NCI-H2196 (cell line): ENCODE results near the gene FBXO34.

ENCODE experiments used
- DNase-seq: peaks from one replicate; lab custom pipeline; 2025; ENCODE audit not compliant: unreplicated experiment; lab: John Stamatoyannopoulos, UW

The FBXO34 gene, protein sequence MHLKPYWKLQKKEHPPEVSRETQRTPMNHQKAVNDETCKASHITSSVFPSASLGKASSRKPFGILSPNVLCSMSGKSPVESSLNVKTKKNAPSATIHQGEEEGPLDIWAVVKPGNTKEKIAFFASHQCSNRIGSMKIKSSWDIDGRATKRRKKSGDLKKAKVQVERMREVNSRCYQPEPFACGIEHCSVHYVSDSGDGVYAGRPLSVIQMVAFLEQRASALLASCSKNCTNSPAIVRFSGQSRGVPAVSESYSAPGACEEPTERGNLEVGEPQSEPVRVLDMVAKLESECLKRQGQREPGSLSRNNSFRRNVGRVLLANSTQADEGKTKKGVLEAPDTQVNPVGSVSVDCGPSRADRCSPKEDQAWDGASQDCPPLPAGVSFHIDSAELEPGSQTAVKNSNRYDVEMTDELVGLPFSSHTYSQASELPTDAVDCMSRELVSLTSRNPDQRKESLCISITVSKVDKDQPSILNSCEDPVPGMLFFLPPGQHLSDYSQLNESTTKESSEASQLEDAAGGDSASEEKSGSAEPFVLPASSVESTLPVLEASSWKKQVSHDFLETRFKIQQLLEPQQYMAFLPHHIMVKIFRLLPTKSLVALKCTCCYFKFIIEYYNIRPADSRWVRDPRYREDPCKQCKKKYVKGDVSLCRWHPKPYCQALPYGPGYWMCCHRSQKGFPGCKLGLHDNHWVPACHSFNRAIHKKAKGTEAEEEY

DNA sequence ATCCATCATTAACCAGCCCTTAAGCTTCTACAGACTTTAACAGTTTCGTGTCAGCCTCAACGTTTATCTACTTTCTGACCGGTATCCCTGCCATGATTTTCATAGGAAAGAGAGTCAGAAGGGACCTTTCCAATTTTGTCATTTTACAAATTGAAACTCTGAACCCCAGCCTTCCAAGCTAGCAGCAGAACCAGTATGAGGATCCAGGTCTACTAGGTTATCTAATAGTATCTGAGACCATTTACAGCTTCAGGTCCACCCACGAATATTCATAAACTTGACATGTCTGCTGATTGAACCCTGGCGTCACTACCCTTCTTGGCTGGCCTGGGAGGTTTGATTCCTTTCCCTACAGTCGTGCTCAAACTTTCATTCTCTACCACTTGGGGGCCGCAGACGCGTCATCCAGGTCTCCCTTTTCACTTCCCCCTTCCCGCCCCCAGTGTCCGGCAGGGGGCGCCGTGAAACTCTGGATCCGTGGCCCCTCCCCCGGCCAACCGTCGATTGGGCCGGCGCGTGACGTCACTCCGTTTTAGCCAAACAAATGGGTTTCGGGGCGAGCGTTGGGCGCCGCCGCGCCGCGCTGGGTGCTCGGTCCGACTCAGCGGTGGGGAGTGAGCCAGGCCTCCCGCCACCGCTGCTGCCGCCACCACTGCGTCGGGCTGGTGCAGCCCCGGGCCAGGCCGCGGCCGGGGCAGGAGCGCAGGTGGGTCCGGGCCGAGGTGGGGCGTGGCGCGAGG is at the start of gene FBXO34:
Gene FBXO34, plus strand, starts transcription at position 590 of the 740 bp plus-strand sequence. CDS start 78,970 bp downstream, outside the sequence.
- DNase-seq: peak; percentile 99

DNA sequence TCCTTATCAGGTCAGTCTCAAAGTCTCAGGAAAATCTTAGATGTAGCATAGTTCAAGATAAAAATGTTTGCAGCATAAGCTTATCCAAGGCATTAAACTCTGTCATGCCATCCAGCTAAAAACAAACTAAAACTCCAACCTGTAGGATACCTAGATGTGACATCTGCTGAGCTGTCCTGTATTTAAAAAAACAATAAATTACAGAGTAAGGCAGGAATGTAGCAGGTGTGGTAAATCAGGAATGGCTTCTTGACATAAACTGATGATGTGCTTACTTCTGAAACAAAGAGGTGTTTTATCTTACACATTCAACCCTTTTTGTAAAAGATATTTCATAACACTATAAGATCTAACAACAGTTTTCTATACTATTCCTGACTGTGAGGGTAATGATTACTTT is 49.3 kb upstream of the FBXO34 start:
- no peak for DNase-seq

DNA sequence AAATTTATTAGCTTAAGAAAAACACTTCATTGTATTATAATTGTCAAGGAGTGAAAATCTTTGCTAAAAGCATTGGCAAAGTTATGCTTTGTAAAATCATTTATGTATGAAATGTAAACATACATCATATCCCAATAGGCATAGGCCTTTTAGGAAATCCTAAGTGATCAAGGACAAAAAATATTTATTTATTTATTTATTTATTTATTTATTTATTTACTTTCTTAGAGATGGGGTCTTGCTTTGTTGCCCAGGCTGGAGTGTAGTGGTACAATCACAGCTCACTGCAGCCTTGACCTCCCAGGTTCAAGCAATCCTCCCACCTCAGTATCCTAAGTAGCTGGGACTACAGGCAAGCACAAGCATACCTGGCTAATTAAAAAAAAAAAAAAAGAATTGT is 47.9 kb upstream of the FBXO34 start:
- no peak for DNase-seq

DNA sequence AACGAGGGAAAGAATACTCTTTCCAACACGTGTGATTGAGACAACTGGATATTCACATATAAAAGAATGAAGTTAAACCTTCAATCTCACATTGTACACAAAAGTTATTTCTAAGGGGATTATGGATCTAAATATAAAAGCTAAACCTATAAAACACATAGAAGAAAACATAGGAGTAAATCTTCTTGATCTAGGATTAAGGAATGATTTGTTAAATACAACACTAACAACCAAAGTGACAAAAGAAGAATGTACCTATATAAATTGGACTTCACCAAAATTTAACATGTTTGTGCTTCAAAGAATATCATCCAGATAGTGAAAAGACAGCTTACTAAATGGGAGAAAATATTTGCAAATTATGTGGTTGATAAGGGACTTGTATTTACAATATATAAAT is 43.0 kb upstream of the FBXO34 start:
- no peak for DNase-seq

DNA sequence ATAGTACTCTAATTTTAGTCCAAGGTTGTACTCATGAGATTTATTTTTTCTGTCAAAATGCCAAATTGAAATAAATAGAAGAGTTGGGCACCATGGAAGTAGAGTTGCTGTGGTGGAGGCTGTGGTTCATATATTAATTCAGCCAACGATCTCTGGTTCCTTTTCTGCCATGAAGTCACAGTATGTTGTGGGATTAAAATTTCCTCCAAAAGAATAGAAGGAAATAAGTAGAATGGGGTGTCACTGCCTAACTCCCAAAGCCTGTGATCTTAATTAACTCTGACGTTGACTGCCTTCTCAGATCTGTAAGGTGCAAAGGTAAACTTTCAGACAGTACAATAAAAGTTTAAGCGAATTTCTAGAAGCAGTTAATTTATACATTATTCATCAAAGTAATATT is 37.6 kb upstream of the FBXO34 start:
- DNase-seq: no peak

DNA sequence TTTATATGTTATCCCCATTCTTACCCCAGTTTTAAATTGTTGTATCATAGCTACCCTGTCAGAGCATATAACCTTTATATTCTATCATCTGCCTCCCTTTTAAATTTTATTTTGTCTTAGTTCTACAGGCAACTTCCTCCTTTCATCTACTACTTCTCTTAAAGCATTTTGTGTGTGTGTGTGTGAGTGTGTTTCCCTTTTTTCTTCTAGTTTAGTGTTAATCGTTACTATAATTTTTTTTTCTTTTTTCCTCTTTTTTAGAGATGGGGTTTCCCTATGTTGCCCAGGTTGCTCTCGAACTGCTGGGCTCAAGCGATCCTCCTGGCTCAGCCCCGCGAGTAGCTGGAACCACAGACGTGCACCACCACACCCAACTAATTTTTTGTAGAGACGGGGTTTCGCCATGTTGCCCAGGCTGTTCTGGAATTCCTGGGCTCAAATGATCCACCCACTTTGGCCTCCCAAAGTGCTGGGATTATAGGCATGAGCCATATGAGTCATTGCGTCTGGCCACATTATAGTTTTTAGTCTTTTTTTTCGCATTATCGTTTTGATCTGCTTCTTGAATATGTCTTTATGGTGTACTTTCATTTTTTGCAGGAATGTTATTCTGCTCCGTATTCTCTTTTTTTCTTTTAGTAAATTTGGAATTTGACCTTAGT is 33.1 kb upstream of the FBXO34 start:
- DNase-seq: no peak

DNA sequence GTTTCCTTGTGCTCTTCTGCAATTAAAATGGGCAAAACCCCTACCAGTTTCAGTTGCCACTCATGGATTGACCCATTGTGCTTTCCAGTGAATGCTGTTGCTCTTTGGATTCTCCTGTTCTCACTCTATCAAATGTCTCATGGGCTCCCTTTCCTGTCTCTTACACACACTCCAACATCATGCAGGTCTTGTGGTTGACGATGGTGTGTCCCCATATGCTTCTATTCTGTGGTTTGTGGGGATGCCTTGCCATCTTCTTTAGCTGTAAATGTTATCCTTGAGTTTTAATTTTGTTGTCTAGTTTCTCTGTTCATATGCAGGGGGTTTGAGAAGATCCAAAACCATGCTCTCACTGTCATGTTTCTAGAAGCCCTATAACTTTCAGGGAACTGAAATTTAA is 31.9 kb upstream of the FBXO34 start:
- no peak for DNase-seq

DNA sequence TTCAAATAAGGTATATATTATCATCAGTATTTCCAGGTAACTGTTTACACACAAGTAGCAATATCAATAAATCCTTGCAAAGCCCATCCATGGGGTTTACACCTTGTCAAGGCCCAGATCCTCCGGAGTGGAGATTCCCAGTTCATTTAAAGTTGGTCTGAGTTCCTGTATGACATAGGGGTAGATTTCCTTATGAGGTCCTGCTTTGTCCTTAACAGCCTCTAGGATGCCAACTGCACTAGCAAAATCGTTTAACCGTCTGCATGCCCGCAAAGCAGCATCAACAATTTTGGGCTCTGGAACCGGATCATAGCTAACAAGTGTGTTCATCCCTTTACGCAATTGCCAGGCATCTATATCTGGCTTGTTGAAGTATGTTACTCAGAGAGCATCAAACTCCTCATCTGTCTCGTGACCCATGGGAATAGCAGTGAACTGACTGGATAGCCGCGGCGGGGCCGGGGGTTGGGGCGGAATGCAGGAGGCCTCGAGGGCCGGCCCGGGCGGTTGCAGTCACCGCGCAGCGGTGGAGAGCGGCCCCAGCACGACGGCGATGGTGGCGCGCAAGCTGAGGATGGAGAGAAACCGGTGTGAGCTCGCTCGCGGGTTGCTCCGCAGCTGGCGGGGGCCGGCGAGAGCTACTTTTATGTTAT is 30.6 kb upstream of the FBXO34 start:
- DNase-seq: no peak

DNA sequence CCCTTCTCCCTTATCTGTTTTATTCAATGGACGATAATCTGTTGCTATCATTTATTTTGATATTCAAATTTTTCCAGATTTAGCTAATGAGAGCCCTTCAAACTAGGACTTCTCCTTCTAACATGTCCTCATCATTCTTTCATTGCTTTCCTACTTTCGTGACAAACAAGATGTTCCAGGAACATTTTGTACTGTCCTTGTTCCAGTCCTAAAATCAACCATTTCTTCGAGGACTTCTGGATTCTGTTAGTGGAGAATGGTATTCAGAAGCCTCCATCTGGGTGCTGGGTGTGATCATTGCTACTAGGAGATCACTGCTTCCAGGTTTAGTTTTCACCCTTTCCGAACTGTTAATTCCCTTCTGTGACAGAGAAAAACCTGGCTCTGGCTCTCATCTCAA is 29.5 kb upstream of the FBXO34 start:
- DNase-seq: no peak

DNA sequence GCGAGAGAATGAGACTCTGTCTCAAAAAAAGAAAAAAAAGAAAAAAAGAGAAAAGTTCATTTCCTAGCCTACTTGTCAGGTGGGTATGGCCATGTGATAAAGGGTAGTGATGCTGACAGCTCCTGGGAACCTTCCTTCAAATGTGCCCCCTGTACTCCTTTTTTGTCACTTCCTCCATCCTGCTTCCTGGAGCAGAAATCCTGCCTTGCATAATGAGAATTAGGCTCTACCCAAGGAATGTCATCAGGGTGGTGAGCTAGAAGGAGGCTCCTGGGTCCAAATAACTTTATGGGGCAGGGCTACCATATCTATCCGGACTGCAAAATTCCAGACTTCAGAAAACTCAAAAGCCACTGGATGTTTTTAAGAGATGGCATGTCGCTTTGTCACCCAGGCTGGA is 27.8 kb upstream of the FBXO34 start:
- DNase-seq: no peak

DNA sequence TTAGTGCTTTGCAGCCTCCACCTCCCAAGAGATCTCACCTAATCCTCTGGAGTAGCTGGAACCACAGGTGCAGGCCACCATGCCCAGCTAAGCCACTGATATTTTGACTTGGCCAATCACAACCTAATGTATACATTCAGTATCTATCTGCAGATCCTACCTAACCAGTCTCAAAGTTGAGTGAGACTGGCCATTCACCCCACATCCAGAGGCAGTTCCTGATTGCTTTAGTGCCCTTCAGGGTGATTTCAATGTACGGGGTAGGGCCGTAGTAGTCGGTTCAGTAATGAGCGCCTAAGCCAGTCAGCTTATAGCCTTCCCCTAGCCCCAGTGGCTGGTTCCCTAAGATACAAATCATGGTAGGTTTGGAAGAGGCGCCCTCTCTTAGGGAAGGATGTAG is 27.4 kb upstream of the FBXO34 start:
- DNase-seq: no peak

DNA sequence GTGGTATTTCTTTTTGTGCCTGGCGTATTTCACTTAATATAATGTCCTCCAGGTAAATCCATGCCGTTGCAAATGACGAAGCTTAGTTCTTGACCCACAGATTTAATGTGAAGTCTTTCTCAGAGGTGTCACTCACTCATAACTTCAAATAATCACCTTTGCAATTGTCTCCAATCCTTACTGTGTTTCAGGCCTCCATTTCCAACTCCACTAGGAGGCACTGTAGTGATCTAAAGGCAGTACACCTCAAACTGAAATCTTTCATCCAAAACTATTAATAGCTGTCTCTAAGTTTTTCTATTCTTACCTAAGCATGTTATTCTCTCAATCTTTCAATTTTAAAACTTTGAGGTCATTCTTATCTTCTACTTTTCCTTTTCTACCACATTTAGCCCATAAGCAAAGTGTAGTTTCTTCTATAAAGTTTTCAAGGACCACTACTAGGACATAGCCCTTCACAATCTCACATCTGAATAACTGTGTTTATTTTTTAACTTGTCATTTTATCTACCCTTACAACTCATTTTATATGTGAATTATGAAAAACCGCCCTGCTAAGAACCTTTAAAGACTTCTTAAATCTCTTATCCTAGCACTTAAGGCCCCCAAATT is 25.5 kb upstream of the FBXO34 start:
- peak; percentile 9 for DNase-seq

DNA sequence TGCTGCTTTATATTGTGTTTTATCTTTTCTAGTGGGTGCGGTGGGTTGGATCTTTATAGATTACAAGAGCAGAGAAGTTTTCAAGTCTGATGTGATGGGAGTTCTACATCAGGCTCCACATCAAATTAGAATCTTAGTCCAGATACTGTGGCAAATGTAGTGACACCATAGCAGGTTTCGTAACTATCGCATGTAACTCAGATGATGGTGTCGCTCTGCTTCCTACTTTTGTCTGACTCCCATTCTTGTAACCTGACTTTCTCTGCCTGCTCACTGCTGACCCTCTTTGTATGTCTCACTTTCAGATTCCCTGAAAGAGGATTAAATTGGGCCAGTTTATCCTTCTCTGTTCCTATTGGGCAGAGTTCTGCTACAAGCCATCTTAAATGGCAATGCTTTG is 22.8 kb upstream of the FBXO34 start:
- no peak for DNase-seq

DNA sequence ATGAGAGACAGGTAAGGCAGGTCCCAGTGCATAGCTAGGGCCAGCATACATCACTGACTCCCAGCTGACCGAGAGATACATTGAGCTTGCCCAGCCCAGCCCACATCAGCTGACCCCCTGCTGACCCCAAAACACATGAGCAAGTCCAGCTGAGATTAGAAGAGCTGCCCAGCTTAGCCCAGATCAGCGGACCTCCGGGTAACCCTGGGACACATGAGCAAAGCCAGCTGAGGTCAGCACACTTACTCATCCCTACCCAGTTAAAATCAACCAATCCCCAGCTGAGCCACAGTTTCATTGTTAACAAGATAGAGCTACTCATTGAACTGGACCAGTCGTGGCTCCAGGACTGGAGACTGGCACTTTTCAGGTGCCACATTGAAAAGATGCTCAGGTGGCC is 21.8 kb upstream of the FBXO34 start:
- DNase-seq: no peak

DNA sequence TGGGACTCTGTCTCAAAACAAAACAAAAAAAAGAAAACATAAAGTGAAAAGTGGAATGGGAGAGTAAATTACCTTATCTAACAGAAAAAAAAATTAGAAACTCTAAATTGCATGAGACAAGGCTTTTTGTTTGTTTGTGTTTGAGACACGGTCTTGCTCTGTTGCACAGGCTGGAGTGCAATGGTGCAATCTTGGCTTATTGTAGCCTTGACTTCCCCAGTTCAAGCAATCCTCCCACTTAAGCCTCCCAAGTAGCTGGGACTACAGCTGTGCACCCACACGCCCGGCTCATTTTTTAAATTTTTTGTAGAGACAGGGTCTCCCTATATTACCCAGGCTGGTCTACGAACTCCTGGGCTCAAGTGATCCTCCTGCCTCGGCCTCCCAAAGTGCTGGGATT is 17.9 kb upstream of the FBXO34 start:
- no peak for DNase-seq

DNA sequence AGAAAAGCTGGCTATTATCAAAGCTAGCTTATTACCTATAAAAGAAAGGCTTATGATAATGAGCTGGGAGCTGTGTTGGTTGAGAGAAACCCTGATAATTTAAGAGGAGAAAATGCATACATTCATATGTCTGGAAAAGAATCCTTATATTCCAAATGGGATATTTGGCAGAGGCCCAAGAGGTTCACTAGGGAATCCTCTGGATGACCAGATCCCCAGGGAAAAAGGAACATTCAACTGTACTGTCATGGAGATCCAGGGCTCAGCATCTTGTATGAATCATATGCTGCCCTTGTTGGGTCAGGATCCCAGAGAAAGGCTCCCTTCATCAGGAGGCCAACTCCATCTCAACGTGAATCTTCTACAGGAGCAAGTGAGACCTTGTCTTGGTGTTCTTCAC is 16.6 kb upstream of the FBXO34 start:
- no peak for DNase-seq

DNA sequence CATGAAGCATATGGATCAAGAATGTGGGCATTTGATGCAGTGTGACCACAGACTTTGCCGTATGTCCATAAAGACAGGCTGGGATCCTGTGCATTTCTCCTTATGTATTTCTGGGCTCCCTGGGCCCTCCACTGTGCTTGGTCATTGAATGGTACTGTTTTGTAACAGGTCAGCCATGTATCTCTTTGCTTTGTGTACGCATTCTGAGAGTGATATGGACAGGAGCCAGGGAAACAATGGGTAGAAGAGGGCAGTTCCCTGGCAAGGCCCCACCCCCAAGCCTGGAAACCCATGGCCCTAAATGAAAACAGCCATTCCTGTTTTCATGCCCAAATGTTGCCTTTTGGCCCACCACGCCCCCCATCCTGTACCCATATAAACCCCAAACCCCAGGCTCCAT is 15.2 kb upstream of the FBXO34 start:
- no peak for DNase-seq

DNA sequence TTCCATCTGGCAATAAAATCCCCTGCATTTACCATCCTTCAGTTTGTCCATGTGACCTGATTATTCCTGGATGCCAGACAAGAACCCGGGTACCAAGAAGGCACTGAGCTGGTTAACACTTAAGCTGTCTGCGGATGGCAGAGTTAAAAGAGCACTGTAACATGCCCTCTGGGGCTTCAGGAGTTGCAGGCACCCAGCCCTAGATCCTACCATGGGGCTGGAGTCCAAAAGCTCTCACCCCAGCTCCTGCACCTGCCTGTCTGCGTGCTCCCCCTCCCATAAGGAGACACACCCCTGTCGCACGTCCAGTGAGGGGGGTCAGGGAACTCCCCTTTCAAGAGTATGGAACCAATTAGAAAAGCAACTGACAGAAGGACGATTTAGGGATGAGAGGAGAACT is 14.6 kb upstream of the FBXO34 start:
- no peak for DNase-seq

DNA sequence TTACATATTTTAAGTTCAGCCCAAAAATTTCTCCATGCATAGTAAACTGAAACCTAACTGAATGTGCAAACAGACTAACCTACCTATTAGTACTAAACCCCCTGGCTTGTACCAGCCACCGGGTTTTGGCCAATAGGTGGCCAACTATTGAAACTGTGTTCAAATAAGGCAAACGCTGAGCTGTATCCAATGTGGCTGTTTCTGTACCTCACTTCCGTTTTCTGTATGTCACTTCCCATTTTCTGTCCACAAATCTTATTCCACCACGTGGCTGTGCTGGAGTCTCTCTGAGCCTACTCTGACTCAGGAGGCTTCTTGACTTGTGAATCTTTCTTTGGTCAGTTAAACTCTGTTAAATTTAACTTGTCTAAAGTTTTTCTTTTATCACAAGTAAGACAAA is 6.0 kb upstream of the FBXO34 start:
- no peak for DNase-seq

DNA sequence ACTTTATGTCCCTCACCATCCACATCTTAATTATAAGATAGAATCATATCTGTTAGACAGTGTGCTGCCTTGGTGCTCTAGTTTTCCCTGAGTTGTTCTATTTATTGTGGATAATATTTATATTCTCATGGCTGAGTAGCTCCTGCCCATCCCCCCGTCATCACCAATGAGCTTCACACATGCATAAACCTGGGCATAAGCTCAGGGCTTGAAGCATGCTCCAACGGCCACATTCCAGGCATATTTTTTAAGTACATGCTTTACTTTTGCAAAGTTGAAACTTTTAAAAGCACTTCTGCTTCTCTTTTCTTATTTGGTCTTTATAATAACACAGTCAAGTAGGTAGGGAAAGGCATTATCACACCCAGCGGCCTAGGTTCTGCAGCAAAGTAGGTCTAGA is 3.4 kb upstream of the FBXO34 start:
- no peak for DNase-seq
